Measurements from ENCODE around the gene PGLYRP1. TPM values are rescaled to one million over a fixed set of nuclear protein-coding genes. Genes with fewer than 3 reads are reported as not detected.
A peak's percentile ranks its signal among the peaks of the same experiment; 100 is the strongest.

PGLYRP1 gene
- total RNA-seq, 1 donor from 2014 or later, result not detected

- Histone ChIP-seq H3K4me3 (peak overlapping the region; percentile 66), H3K9ac (no peak overlapping the region)
Observed at GRCh38 chr19:45999653-46000121, 23.2 kb downstream of the PGLYRP1 start.

DNA sequence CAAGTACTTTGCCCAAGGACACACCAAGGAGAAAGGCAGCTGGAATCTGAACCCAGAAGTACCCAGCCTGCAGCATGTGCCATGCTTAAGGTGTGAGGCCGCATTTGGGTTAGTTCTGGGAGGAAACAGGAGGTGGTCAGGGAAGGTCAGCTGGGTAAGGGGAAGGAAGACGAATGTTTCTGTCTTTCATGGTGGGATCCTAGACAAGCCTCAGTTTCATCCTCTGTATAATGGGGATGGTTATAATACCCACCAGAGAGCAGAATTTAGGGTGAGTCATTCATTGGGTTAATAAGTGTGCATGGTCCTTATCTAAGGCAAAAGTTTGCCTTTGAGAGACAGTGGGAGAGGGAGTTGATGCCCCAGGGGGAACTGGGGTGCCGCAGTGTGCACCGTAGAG, 24.0 kb downstream of the PGLYRP1 start:
- H3K4me3 ChIP-seq, result no peak overlapping the region
- H3K36me3 ChIP-seq, result no peaks in the 10 kb centered on the region
- DNase-seq (ENCODE audit: low spot score), result no peak
- no peak for TF ChIP-seq EZH2 (IDR thresholded peaks at IDR 0.05)
- TF ChIP-seq, protein P1, sequence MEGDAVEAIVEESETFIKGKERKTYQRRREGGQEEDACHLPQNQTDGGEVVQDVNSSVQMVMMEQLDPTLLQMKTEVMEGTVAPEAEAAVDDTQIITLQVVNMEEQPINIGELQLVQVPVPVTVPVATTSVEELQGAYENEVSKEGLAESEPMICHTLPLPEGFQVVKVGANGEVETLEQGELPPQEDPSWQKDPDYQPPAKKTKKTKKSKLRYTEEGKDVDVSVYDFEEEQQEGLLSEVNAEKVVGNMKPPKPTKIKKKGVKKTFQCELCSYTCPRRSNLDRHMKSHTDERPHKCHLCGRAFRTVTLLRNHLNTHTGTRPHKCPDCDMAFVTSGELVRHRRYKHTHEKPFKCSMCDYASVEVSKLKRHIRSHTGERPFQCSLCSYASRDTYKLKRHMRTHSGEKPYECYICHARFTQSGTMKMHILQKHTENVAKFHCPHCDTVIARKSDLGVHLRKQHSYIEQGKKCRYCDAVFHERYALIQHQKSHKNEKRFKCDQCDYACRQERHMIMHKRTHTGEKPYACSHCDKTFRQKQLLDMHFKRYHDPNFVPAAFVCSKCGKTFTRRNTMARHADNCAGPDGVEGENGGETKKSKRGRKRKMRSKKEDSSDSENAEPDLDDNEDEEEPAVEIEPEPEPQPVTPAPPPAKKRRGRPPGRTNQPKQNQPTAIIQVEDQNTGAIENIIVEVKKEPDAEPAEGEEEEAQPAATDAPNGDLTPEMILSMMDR (IDR thresholded peaks at IDR 0.05), result no peak
- TF ChIP-seq EZH2phosphoT487 (IDR thresholded peaks at IDR 0.05), result no peak
- H3K4me1 Mint-ChIP-seq, result peaks cover 32% of the 10 kb centered on the region
- no peak overlapping the region for H3K27ac Mint-ChIP-seq
- H2AFZ ChIP-seq (replicated peaks), result no peak overlapping the region
- H3K4me2 ChIP-seq, result no peak overlapping the region
- H3K9me3 Mint-ChIP-seq, result no peaks in the 10 kb centered on the region
- H3K27ac ChIP-seq, result no peak overlapping the region
- H3K9ac ChIP-seq, result no peak overlapping the region
- H3F3A ChIP-seq (ENCODE audit: low read depth), result peaks cover 15% of the 10 kb centered on the region
- peaks cover 14% of the 10 kb centered on the region for H4K20me1 ChIP-seq (ENCODE audit: low read depth)
- H3K36me3 Mint-ChIP-seq, result no peaks in the 10 kb centered on the region
- H3K4me3 Mint-ChIP-seq, result peak overlapping the region; percentile 65
- H3K27me3 ChIP-seq, result peaks cover 7% of the 10 kb centered on the region
- H3K4me1 ChIP-seq, result peaks cover 11% of the 10 kb centered on the region
- peaks cover 25% of the 10 kb centered on the region for H3K79me2 ChIP-seq (ENCODE audit: low read depth)
- H3K9me3 ChIP-seq (ENCODE audit: low read depth), result no peaks in the 10 kb centered on the region
- peaks cover 15% of the 10 kb centered on the region for H3K27me3 Mint-ChIP-seq (ENCODE audit: insufficient read depth, low read depth)

More at GRCh38 chr19:45999653-46000121, 23.2 kb downstream of the PGLYRP1 start:
- peaks cover 7% of the 10 kb centered on the region for H3K27me3 ChIP-seq
- DNase-seq (ENCODE audit: low spot score), result peak; percentile 78
- Mint-ChIP-seq H3K9me3 (no peaks in the 10 kb centered on the region), H3K27ac (peak overlapping the region; percentile 59), H3K36me3 (no peaks in the 10 kb centered on the region), H3K4me1 (peaks cover 32% of the 10 kb centered on the region), H3K4me3 (peak overlapping the region; percentile 85), H3K27me3 (ENCODE audit: insufficient read depth, low read depth) (peaks cover 15% of the 10 kb centered on the region)
- no peak overlapping the region for H2AFZ ChIP-seq (replicated peaks)
- peak overlapping the region; percentile 96 for H3K4me2 ChIP-seq
- peaks cover 11% of the 10 kb centered on the region for H3K4me1 ChIP-seq
- peaks cover 25% of the 10 kb centered on the region for H3K79me2 ChIP-seq (ENCODE audit: low read depth)
- TF ChIP-seq EZH2phosphoT487 (IDR thresholded peaks at IDR 0.05), result no peak
- TF ChIP-seq EZH2 (IDR thresholded peaks at IDR 0.05), result no peak
- TF ChIP-seq, protein P1 (IDR thresholded peaks at IDR 0.05), result no peak
- peaks cover 15% of the 10 kb centered on the region for H3F3A ChIP-seq (ENCODE audit: low read depth)
- H3K36me3 ChIP-seq, result no peaks in the 10 kb centered on the region
- H4K20me1 ChIP-seq (ENCODE audit: low read depth), result peaks cover 14% of the 10 kb centered on the region
- no peak overlapping the region for H3K27ac ChIP-seq
- no peaks in the 10 kb centered on the region for H3K9me3 ChIP-seq (ENCODE audit: low read depth)

DNA sequence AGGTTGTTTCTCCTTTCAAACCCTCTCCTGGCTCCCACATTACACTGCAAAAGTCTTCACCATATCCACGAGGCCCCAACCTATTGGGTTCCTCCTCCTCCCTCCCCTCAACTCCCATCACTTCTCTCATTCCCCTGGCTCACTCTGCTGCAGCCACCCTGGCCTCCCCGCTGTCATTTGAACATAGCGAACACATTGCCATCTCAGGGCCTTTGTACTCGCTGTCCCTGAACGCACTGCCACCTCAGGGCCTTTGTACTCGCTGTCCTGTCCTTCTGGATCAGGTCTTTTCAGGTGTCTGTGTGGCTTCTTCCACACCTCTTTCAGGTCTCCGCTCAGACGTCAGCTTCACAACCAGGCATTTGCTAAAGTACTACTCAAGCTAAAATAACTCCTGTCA, 25.9 kb downstream of the PGLYRP1 start:
- TF ChIP-seq EZH2phosphoT487 (IDR thresholded peaks at IDR 0.05), result no peak
- TF ChIP-seq, protein P1 (IDR thresholded peaks at IDR 0.05), result no peak
- TF ChIP-seq EZH2 (IDR thresholded peaks at IDR 0.05), result no peak
- H3K27ac ChIP-seq, result no peak overlapping the region
- H3K27ac Mint-ChIP-seq, result no peak overlapping the region
- no peak overlapping the region for H2AFZ ChIP-seq (replicated peaks)
- no peak overlapping the region for H3K9ac ChIP-seq
- H3K27me3 ChIP-seq, result peaks cover 7% of the 10 kb centered on the region
- peaks cover 15% of the 10 kb centered on the region for H3K27me3 Mint-ChIP-seq (ENCODE audit: insufficient read depth, low read depth)
- peaks cover 11% of the 10 kb centered on the region for H3K4me1 ChIP-seq
- H3K9me3 ChIP-seq (ENCODE audit: low read depth), result no peaks in the 10 kb centered on the region
- peaks cover 23% of the 10 kb centered on the region for H3K79me2 ChIP-seq (ENCODE audit: low read depth)
- no peaks in the 10 kb centered on the region for H3K9me3 Mint-ChIP-seq
- H3K4me3 Mint-ChIP-seq, result no peak overlapping the region
- H3K4me3 ChIP-seq, result no peak overlapping the region
- peaks cover 14% of the 10 kb centered on the region for H4K20me1 ChIP-seq (ENCODE audit: low read depth)
- H3K4me1 Mint-ChIP-seq, result peaks cover 32% of the 10 kb centered on the region
- DNase-seq (ENCODE audit: low spot score), result no peak
- no peaks in the 10 kb centered on the region for H3K36me3 Mint-ChIP-seq
- H3F3A ChIP-seq (ENCODE audit: low read depth), result peaks cover 20% of the 10 kb centered on the region
- no peak overlapping the region for H3K4me2 ChIP-seq
- H3K36me3 ChIP-seq, result no peaks in the 10 kb centered on the region

All from neural progenitor cell (in vitro differentiated cells).